ENCODE measurements around the gene PCDHA5.
A peak's percentile ranks its signal among the peaks of the same experiment; 100 is the strongest.
"Not testable (repeated sequence)": the region's sequence is repeated elsewhere in the genome, so short reads cannot be mapped to it uniquely, and the experiment has no call there.

Gene PCDHA5

DNA sequence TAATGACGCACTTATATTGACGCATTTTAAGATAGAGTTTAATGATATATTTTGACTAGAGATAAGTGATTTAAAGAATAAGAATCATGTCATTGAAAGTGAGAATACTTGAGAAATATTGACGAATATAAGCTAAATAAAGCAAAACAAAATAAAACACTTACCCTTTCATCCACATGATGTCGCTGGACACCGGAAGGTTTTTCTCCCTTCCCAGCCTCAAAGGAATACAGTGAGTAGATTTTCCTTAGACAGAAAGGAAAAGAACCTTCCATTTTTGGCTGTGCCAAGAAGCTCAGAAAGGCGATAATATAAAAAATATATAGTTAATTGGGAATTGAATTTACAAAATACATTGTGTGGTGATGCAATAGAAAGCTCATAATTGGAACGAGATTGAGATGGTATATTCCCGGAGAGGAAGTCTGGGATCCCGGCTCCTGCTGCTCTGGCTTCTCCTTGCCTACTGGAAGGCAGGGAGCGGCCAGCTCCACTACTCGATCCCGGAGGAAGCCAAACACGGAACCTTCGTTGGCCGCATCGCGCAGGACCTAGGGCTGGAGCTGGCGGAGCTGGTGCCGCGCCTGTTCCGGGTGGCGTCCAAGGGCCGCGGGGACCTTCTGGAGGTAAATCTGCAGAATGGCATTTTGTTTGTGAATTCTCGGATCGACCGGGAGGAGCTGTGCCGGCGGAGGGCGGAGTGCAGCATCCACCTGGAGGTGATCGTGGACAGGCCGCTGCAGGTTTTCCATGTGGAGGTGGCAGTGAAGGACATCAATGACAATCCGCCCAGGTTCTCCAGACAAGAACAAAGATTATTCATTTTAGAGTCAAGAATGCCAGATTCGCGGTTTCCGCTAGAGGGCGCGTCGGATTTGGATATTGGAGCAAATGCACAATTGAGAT is at the start of gene PCDHA5:
Gene PCDHA5, plus strand, starts transcription at position 239 of the 906 bp plus-strand sequence.
- ATAC-seq (no peak), DNase-seq (peak; percentile 45)

- no peak for DNase-seq
- ATAC-seq = no peak
Measured at GRCh38 chr5:140780512-140780911, 40.9 kb upstream of the PCDHA5 start.

DNA sequence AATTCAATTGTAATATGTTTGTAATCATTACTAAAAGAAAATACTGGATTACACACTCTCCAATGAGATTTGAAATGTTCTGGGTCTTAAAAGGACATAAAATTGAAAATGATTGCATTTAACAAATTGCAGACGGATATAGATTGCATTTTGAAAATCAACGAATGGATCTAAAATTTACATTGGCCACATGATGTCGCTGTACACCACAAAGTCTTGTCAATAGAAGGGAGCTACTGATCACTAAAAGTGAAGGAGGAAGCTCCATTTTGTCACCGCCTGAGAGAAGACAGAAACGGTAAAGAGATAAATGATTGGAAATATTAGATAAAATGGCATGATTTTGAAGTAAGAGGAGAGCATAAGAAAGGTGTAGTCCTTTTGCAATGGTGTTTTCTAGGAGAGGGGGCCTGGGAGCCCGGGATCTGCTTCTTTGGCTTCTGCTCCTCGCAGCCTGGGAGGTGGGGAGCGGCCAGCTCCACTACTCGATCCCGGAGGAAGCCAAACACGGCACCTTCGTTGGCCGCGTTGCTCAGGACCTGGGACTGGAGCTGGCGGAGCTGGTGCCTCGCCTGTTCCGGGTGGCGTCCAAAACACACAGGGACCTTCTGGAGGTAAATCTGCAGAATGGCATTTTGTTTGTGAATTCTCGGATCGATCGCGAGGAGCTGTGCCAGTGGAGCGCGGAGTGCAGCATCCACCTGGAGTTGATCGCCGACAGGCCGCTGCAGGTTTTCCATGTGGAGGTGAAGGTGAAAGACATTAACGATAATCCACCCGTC is 35.3 kb upstream of the PCDHA5 start, which contains the start of gene PCDHA1:
Gene PCDHA1, plus strand, starts transcription at position 236 of the 782 bp plus-strand sequence.
- no peak for DNase-seq
- ATAC-seq = no peak

DNA sequence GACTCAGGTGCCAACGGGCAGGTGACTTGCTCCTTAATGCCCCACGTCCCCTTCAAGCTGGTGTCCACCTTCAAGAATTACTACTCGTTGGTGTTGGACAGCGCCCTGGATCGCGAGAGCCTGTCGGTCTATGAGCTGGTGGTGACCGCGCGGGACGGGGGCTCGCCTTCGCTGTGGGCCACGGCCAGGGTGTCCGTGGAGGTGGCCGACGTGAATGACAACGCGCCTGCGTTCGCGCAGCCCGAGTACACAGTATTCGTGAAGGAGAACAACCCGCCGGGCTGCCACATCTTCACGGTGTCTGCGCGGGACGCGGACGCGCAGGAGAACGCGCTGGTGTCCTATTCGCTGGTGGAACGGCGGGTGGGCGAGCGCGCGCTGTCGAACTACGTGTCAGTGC is 34.0 kb upstream of the PCDHA5 start:
- not testable (repeated sequence) for ATAC-seq, DNase-seq

GRCh38 chr5:140787849-140788504 is 33.4 kb upstream of the PCDHA5 start:
- DNase-seq, ATAC-seq: not testable (repeated sequence)

DNA sequence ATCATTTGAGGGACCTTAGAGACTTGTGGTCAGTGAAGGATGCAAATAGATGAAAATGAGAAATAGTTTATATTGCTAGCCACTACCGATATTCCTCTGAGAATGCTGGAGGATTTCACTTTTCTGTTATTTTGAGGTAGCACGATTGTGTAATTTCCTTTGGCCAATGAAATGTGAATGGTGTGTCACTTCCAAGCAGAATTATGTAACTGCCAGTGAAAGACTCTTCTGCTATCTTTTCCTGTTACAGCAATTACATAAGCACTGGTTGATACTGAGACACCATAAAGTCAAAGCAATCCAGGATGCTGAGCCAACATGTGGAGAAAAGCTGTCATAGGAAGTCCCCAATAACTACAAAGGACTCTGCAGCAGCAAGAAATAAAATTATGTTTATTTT is 30.3 kb upstream of the PCDHA5 start:
- ATAC-seq = no peak

GRCh38 chr5:140794595-140795258 is 26.7 kb upstream of the PCDHA5 start, which contains the start of gene PCDHA2:
PCDHA2 (plus strand) TSS chr5:140794852.
- ATAC-seq (no peak), DNase-seq (no peak)

More for the DNA sequence above, 30.3 kb upstream of the PCDHA5 start:
- no peak for DNase-seq

DNA sequence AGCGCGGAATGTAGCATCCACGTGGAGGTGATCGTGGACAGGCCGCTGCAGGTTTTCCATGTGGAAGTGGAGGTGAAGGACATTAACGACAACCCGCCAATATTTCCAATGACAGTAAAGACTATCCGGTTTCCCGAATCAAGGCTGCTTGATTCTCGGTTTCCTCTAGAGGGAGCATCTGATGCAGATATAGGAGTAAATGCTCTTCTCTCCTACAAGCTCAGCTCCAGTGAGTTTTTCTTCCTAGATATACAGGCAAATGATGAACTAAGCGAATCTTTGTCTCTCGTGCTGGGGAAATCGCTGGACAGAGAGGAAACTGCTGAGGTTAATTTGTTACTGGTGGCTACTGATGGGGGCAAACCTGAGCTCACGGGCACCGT is 26.2 kb upstream of the PCDHA5 start:
- no peak for DNase-seq
- no peak for ATAC-seq

DNA sequence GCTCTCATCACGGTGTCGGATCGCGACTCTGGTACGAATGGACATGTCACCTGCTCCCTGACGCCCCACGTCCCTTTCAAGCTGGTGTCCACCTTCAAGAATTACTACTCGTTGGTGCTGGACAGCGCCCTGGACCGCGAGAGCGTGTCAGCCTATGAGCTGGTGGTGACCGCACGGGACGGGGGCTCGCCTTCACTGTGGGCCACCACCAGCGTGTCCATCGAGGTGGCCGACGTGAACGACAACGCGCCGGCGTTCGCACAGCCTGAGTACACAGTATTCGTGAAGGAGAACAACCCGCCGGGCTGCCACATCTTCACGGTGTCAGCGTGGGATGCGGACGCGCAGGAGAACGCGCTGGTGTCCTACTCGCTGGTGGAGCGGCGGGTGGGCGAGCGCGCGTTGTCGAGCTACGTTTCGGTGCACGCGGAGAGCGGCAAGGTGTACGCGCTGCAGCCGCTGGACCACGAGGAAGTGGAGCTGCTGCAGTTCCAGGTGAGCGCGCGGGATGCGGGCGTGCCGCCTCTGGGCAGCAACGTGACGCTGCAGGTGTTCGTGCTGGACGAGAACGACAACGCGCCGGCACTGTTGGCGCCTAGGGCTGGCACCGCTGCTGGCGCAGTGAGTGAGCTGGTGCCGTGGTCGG is 25.2 kb upstream of the PCDHA5 start:
- ATAC-seq = not testable (repeated sequence)

GRCh38 chr5:140796718-140797095 is 24.7 kb upstream of the PCDHA5 start:
- DNase-seq = no peak
- no peak for ATAC-seq

More for the DNA sequence above, 25.2 kb upstream of the PCDHA5 start:
- not testable (repeated sequence) for DNase-seq

DNA sequence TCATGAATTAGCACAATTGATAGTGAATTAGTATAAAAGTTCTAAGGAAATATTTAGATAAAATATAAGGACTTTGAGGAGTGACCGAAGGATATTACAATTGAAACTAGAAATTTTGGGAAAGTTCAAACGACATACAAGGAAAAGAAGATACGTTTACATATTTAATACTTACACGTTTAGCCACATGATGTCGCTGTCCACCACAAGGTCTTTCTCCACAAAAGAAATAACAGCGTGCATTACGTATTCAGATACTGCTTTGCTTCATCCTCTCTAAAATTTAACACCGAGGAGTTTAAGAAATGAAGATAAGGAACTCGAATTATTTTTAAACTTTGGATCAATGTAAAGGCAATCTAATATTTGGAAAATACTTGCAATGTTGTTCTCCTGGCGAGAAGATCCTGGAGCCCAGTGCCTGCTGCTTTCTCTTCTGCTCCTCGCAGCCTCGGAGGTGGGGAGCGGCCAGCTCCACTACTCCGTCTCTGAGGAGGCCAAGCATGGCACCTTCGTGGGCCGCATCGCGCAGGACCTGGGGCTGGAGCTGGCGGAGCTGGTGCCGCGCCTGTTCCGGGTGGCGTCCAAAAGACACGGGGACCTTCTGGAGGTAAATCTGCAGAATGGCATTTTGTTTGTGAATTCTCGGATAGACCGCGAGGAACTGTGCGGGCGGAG is 20.5 kb upstream of the PCDHA5 start, which contains the start of gene PCDHA3:
Gene PCDHA3, plus strand, starts transcription at position 242 of the 678 bp plus-strand sequence.
- ATAC-seq = no peak
- no peak for DNase-seq

DNA sequence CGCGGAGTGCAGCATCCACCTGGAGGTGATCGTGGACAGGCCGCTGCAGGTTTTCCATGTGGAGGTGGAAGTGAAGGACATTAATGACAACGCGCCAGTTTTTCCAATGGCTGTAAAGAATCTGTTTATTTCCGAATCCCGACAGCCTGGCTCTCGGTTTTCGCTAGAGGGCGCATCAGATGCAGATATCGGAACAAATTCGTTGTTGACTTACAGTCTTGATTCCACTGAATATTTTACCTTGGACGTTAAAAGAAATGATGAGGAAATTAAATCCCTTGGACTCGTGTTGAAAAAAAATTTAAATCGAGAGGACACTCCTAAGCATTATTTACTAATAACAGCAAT is 19.9 kb upstream of the PCDHA5 start:
- DNase-seq = no peak
- ATAC-seq = no peak

DNA sequence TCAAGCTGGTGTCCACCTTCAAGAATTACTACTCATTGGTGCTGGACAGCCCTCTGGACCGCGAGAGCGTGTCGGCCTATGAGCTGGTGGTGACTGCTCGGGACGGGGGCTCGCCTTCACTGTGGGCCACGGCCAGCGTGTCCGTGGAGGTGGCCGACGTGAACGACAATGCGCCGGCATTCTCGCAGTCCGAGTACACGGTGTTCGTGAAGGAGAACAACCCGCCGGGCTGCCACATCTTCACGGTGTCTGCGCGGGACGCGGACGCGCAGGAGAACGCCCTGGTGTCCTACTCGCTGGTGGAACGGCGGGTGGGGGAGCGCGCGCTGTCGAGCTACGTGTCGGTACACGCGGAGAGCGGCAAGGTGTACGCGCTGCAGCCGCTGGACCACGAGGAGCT is 19.0 kb upstream of the PCDHA5 start:
- not testable (repeated sequence) for ATAC-seq, DNase-seq

GRCh38 chr5:140802781-140803271 is 18.6 kb upstream of the PCDHA5 start:
- ATAC-seq (no peak), DNase-seq (no peak)

DNA sequence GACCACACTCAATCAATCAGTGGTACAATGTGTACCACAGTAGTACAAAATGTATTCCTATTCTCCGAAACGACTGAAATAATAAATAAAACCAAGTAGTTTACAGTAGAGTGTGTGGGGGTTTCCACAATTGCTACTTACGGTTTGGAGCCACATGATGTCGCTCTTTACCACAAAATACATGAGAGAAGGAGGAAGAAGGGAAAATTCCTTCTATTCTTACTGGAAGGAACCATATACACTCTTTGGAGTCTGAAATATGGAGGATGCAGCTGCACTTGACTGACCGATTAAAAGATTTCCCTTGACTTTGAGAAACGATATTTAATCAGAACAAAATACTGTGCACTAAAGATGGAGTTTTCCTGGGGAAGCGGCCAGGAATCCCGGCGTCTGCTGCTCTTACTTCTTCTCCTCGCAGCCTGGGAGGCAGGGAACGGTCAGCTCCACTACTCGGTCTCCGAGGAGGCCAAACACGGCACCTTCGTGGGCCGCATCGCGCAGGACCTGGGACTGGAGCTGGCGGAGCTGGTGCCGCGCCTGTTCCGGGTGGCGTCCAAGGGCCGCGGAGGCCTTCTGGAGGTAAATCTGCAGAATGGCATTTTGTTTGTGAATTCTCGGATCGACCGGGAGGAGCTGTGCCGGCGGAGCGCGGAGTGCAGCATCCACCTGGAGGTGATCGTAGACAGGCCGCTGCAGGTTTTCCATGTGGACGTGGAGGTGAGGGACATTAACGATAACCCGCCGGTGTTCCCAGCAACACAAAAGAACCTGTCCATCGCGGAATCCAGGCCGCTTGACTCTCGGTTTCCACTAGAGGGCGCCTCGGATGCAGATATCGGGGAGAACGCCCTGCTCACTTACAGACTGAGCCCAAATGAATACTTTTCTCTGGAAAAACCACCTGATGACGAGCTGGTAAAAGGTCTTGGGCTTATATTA is 14.3 kb upstream of the PCDHA5 start, which contains the start of gene PCDHA4:
Gene PCDHA4, plus strand, starts transcription at position 235 of the 942 bp plus-strand sequence.
- DNase-seq = peak; percentile 23
- no peak for ATAC-seq

GRCh38 chr5:140808241-140808888 is 13.0 kb upstream of the PCDHA5 start:
- ATAC-seq, DNase-seq: not testable (repeated sequence)

DNA sequence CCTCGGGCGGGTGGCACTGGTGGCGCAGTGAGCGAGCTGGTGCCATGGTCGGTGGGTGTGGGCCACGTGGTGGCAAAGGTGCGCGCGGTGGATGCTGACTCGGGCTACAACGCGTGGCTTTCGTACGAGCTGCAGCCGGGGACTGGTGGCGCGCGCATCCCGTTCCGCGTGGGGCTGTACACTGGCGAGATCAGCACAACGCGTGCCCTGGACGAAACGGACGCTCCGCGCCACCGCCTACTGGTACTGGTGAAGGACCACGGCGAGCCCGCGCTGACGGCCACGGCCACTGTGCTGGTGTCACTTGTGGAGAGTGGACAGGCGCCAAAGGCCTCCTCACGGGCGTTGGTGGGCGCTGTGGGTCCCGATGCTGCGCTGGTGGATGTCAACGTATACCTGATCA is 12.5 kb upstream of the PCDHA5 start:
- ATAC-seq (no peak), DNase-seq (no peak)

DNA sequence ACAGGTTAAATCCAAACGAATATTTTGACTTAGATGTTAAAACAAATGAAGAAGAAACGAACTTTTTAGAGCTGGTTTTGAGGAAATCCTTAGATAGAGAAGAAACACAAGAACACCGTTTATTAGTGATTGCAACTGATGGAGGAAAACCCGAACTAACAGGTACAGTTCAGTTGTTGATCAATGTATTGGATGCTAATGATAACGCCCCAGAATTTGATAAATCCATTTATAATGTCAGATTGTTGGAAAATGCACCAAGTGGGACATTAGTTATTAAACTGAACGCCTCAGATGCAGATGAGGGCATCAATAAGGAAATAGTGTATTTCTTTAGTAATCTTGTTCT is 842 bp downstream of the PCDHA5 start:
- DNase-seq (no peak), ATAC-seq (no peak)

- not testable (repeated sequence) for DNase-seq, ATAC-seq
Measured at GRCh38 chr5:140822969-140823368, 1.6 kb downstream of the PCDHA5 start.
